Fibroblast of lung (primary cell): ENCODE results near the gene COL24A1.
"Not testable (repeated sequence)": the region's sequence is repeated elsewhere in the genome, so short reads cannot be mapped to it uniquely, and the experiment has no call there.

Experiments used
- CTCF ChIP-seq, 2 donors: IDR thresholded peaks in 1 of 2; conservative IDR thresholded peaks in 1 of 2; 1 replicate in 1 of 2; 2 replicates in 1 of 2; pipeline ENCODE4 v1.5.1; 2011 to 2012; ENCODE audit warnings: low read length in 2 of 2, control low read depth in 1 of 2, inconsistent platforms in 1 of 2, low read depth in 1 of 2, mild to moderate bottlenecking in 1 of 2
- EZH2 ChIP-seq: IDR thresholded peaks from 2 replicates; pipeline ENCODE4 v1.5.1; 2012; ENCODE audit warnings: low read length, control low read depth, mild to moderate bottlenecking; ENCODE audit errors: missing control alignments

- TF ChIP-seq CTCF (conservative IDR thresholded peaks at IDR 0.05 in 1 of 2, IDR thresholded peaks at IDR 0.05 in 1 of 2; ENCODE audit: low read depth in 1 of 2, low read length in 2 of 2); EZH2: not testable (repeated sequence)
These were observed 442.0 kb downstream of the COL24A1 start for GRCh38 chr1:85714418-85715114.
